HepG2 (cell line): Measurements from ENCODE around the gene MAML1. TPM values are rescaled to one million over a fixed set of nuclear protein-coding genes. Genes with fewer than 3 reads are reported as not detected.

Experiments
- ATAC-seq: fragments of 200-7000 bp; cut with Tn5 transposase; 3 replicates; pipeline ENCODE4 v1.9.1; 2020; ENCODE audit warnings: mild to moderate bottlenecking, moderate library complexity
- BruUV-seq: library from RNA; stranded (reverse); fragments of 400-500 nt; replicated peaks from 2 replicates; lab custom pipeline; 2021; lab: Mats Ljungman, UMichigan
- CTCF ChIA-PET: fragments of 300-600 bp; formaldehyde crosslinking; extraction: SDS; loops from one replicate; lab custom pipeline; 2021; ENCODE audit warnings: low total read pairs, inconsistent platforms, low intra/inter-chr PET ratio; lab: Yijun Ruan, JAX
- POLR2A ChIA-PET: fragments of 350-600 bp; sonication (Branson Sonifier 250); formaldehyde crosslinking; loops from one replicate; lab custom pipeline; 2020; ENCODE audit warnings: antibody characterized with exemption, inconsistent platforms; lab: Yijun Ruan, JAX
- DNase-seq: peaks from one replicate; pipeline ENCODE4 v3.0.0-alpha.2; 2015; ENCODE audit warnings: low spot score
- FAIRE-seq: peaks from 3 replicates; lab custom pipeline; 2011; peaks lifted over from hg19 to GRCh38; lab: Jason Lieb, UNC
- H2AFZ ChIP-seq: one replicate; pipeline ENCODE4 v1.6.1; 2011; ENCODE audit warnings: low read length, inconsistent platforms
- H3K27ac ChIP-seq: fragments of 300-600 bp; 3 replicates; pipeline ENCODE4 v1.8.0; 2011; ENCODE audit warnings: mixed run types, mild to moderate bottlenecking, mixed read lengths, low read length, inconsistent platforms; ENCODE audit not compliant: insufficient read depth; ENCODE audit errors: extremely low read length
- H3K27me3 ChIP-seq, 2 experiments: fragments of 200-600 bp in 1 of 2; 2 replicates in 1 of 2; 3 replicates in 1 of 2; pipeline versions ENCODE4 v1.6.0 to v1.8.0; 2011; ENCODE audit warnings: low read length in 2 of 2, mild to moderate bottlenecking in 2 of 2, moderate library complexity in 2 of 2, inconsistent platforms in 1 of 2; ENCODE audit not compliant: insufficient read depth in 2 of 2, control insufficient read depth in 1 of 2
- H3K36me3 ChIP-seq, 2 experiments: fragments of 200-600 bp in 1 of 2; replicated peaks in 1 of 2; 2 replicates in 1 of 2; 3 replicates in 1 of 2; pipeline versions ENCODE4 v1.5.1 to v1.8.0; 2011; ENCODE audit warnings: low read length in 2 of 2, inconsistent platforms in 1 of 2; ENCODE audit not compliant: insufficient read depth in 2 of 2, control insufficient read depth in 1 of 2
- H3K4me1 ChIP-seq: 2 replicates; pipeline ENCODE4 v1.5.1; 2012; ENCODE audit warnings: low read length, inconsistent platforms; ENCODE audit not compliant: insufficient read depth
- H3K4me2 ChIP-seq: 2 replicates; pipeline ENCODE4 v1.6.0; 2011; ENCODE audit warnings: low read depth, low read length, inconsistent platforms
- H3K4me3 ChIP-seq, 3 experiments: fragments of 200-600 bp in 1 of 3; sonication (generic), shearing (Covaris generic) in 1 of 3; replicated peaks in 1 of 3; 2 replicates each; pipeline ENCODE4 v1.5.1; 2011 to 2016; ENCODE audit warnings: low read length in 3 of 3, inconsistent platforms in 2 of 3, low read depth in 2 of 3, mild to moderate bottlenecking in 2 of 3, control low read depth in 1 of 3, mixed read lengths in 1 of 3; ENCODE audit not compliant: insufficient read depth in 1 of 3
- H3K79me2 ChIP-seq: one replicate; pipeline ENCODE4 v1.6.1; 2011; ENCODE audit warnings: low read length, inconsistent platforms; ENCODE audit not compliant: insufficient read depth
- H3K9ac ChIP-seq: 2 replicates; pipeline ENCODE4 v1.6.0; 2011; ENCODE audit warnings: mild to moderate bottlenecking, low read depth, low read length, inconsistent platforms; ENCODE audit not compliant: insufficient read depth
- H3K9me3 ChIP-seq: 2 replicates; pipeline ENCODE4 v1.5.1; 2012; ENCODE audit warnings: mild to moderate bottlenecking, low read length
- H4K20me1 ChIP-seq: 2 replicates; pipeline ENCODE4 v1.6.0; 2011; ENCODE audit warnings: inconsistent platforms, mild to moderate bottlenecking, low read length, moderate library complexity; ENCODE audit not compliant: insufficient read depth
- CREB1 ChIP-seq, 2 experiments: fragments of 450-650 bp in 1 of 2; IDR thresholded peaks; 2 replicates each; pipeline ENCODE4 v1.6.1; 2016 to 2017; ENCODE audit warnings: control low read depth in 1 of 2, mild to moderate bottlenecking in 1 of 2, missing compliant biosample characterization in 1 of 2, missing genetic modification characterization in 1 of 2
- CTCF ChIP-seq: sonication (generic); formaldehyde crosslinking; IDR thresholded peaks from 2 replicates; pipeline ENCODE4 v1.5.0; 2020; ENCODE audit warnings: mild to moderate bottlenecking, missing genetic modification reagents, moderate library complexity
- ELF3 ChIP-seq: IDR thresholded peaks from 2 replicates; pipeline ENCODE4 v1.6.1; 2016; ENCODE audit warnings: missing genetic modification reagents, missing compliant biosample characterization
- GMEB1 ChIP-seq: sonication (generic); formaldehyde crosslinking; IDR thresholded peaks from 2 replicates; pipeline ENCODE4 v1.5.1; 2020; ENCODE audit warnings: missing genetic modification reagents, mild to moderate bottlenecking, borderline replicate concordance
- HDAC1 ChIP-seq: sonication (generic); formaldehyde crosslinking; IDR thresholded peaks from 2 replicates; pipeline ENCODE4 v1.5.1; 2020; ENCODE audit warnings: mild to moderate bottlenecking, missing genetic modification reagents
- HMGXB4 ChIP-seq, 2 experiments: sonication (generic) in 1 of 2; formaldehyde crosslinking in 1 of 2; IDR thresholded peaks; 2 replicates each; pipeline versions ENCODE4 v1.4.0 to v1.6.1; 2018 to 2020; ENCODE audit warnings: missing genetic modification reagents in 2 of 2, borderline replicate concordance in 1 of 2, low read depth in 1 of 2, mild to moderate bottlenecking in 1 of 2, missing biosample characterization in 1 of 2
- PPARG ChIP-seq: conservative IDR thresholded peaks from 2 replicates; pipeline ENCODE4 v1.6.1; 2016; ENCODE audit warnings: missing biosample characterization, missing genetic modification reagents
- SAP130 ChIP-seq: IDR thresholded peaks from 2 replicates; pipeline ENCODE4 v1.6.1; 2016; ENCODE audit warnings: low read depth
- STAG1 ChIP-seq: sonication (generic); formaldehyde crosslinking; IDR thresholded peaks from 2 replicates; pipeline ENCODE4 v1.4.0; 2020; ENCODE audit warnings: missing genetic modification reagents
- TFAP4 ChIP-seq: sonication (generic); IDR thresholded peaks from 2 replicates; pipeline ENCODE4 v1.6.1; 2016; ENCODE audit warnings: low read depth, borderline replicate concordance
- TOE1 ChIP-seq: sonication (generic); formaldehyde crosslinking; IDR thresholded peaks from 2 replicates; pipeline ENCODE4 v1.4.0; 2020; ENCODE audit warnings: mild to moderate bottlenecking, missing genetic modification reagents
- XRCC5 ChIP-seq: fragments of 200-400 bp; formaldehyde crosslinking; optimal IDR thresholded peaks from 2 replicates; pipeline ENCODE3; 2017; ENCODE audit warnings: mild to moderate bottlenecking, low read length
- ZNF264 ChIP-seq: sonication (generic); formaldehyde crosslinking; IDR thresholded peaks from 2 replicates; pipeline ENCODE4 v1.4.0; 2020; ENCODE audit warnings: missing genetic modification reagents
- ZNF362 ChIP-seq: sonication (generic); formaldehyde crosslinking; IDR thresholded peaks from 2 replicates; pipeline ENCODE4 v1.4.0; 2020; ENCODE audit warnings: missing genetic modification reagents, mild to moderate bottlenecking, borderline replicate concordance
- WGBS: methylation state at CpG from one replicate; pipeline ENCODE4 v1.1.6; 2017; ENCODE audit warnings: low lambda C conversion rate; 5-methylcytosine and 5-hydroxymethylcytosine counted together
- in situ Hi-C: cut with HindIII; loops from 2 replicates; pipeline ENCODE4 v1.10.0; 2017; ENCODE audit warnings: low pct_unique_long_range_greater_than_20kb; ENCODE audit not compliant: extremely low pct_ligation_motif_present
- intact Hi-C: fragments of 100-400 bp; cut with micrococcal nuclease; formaldehyde crosslinking; loops from one replicate; pipeline ENCODE4 v1.10.0; 2022; ENCODE audit not compliant: unreplicated experiment
- polyA plus RNA-seq, 8 experiments: library from polyadenylated mRNA; depleted of rRNA in 3 of 8; stranded (reverse) in 7 of 8; unstranded in 1 of 8; fragments of >200 nt; fragmentation: Illumina TruSeq in 4 of 8; extraction: Trizol in 4 of 8; gene quantifications; 2 replicates each; pipeline versions ENCODE4 v1.2.1 to v1.2.3, GENCODE V29; 2011 to 2016; ENCODE audit warnings: low read depth in 4 of 8, missing spikeins in 1 of 8, mixed read lengths in 1 of 8; ENCODE audit not compliant: insufficient read depth in 1 of 8
- total RNA-seq, 5 experiments: library from RNA; depleted of rRNA; stranded (reverse); fragments of >200 nt; fragmentation: Illumina TruSeq; extraction: Trizol; gene quantifications; 2 replicates each; pipeline ENCODE4 v1.2.3, GENCODE V29; 2016; ENCODE audit warnings: low read depth in 1 of 5

The MAML1 gene
- total and polyA plus RNA-seq, 2 of the 13 experiments (the other 11 are each of a cell fraction or from before 2014, with no cell fraction given): 10.0 to 10.8 TPM

GRCh38 chr5:179763215-179763945 is 30.8 kb downstream of the MAML1 start:
- Histone ChIP-seq H3K4me2 (no peak overlapping the region), H4K20me1 (peaks cover 29% of the 10 kb centered on the region)
- 48% methylated on average over 10 of the region's 10 CpGs for WGBS
- TF ChIP-seq GMEB1 (CRISPR knock-in tag) (0 out of 2 replicates have a peak, but pooled peaks have one; percentile 19), CREB1 (IDR thresholded peaks at IDR 0.05) (no peak), CREB1 (CRISPR knock-in tag; IDR thresholded peaks at IDR 0.05) (0 out of 2 replicates have a peak, but pooled peaks have one; percentile 41), TOE1 (no peak), ZNF264 (no peak), SAP130 (CRISPR knock-in tag) (peak; percentile 61), ZNF362 (CRISPR knock-in tag) (peak; percentile 37; the same call in 1 of the 2 replicates), HMGXB4 (CRISPR knock-in tag; IDR thresholded peaks at IDR 0.05; ENCODE audit: borderline replicate concordance in 1 of 2, low read depth in 1 of 2) (0 out of 4 replicates have a peak, but pooled peaks of 1 of the 2 experiments have one; percentile 18), STAG1 (CRISPR knock-in tag) (peak; percentile 74), PPARG (peak; percentile 22; the same call in 1 of the 2 replicates), CTCF (CRISPR knock-in tag) (peak; percentile 80), ELF3 (peak; percentile 31; the same call in 1 of the 2 replicates), XRCC5 (peak; percentile 41), HDAC1 (0 out of 2 replicates have a peak, but pooled peaks have one; percentile 23), TFAP4 (peak; percentile 24; the same call in 1 of the 2 replicates)

More at GRCh38 chr5:179763215-179763945, 30.8 kb downstream of the MAML1 start:
- FAIRE-seq (peak; percentile 98), DNase-seq (peak; percentile 77), ATAC-seq (peak; percentile 82)
- Histone ChIP-seq H3K27ac (no peak overlapping the region), H3K27me3 (no peaks in the 10 kb centered on the region), H2AFZ (no peak overlapping the region), H3K36me3 (peaks cover 16 to 39% of the 10 kb centered on the region in 2 experiments), H3K9ac (no peak overlapping the region), H3K4me3 (no peak overlapping the region), H3K4me1 (peaks cover 27% of the 10 kb centered on the region), H3K79me2 (peaks cover 58% of the 10 kb centered on the region), H3K9me3 (no peaks in the 10 kb centered on the region)
- CTCF ChIA-PET: interaction anchor here (0.8 to 1.9 kb wide), 2 partner anchors 32 to 62 kb away, joined by 3 to 11 read pairs; no protein-coding TSS in a partner anchor
- POLR2A ChIA-PET: interaction anchor here (1.0 to 2.6 kb wide), 8 partner anchors 9 to 140 kb away, joined by 3 to 11 read pairs (median 5); partner anchors contain the start of genes HNRNPH1 and MAML1
- in situ Hi-C loops: loop anchor here (25.0 kb wide), 1 partner anchor 324 kb away; no protein-coding TSS in a partner anchor
- intact Hi-C loops: loop anchor here (1.0 to 10.0 kb wide), 4 partner anchors 33 to 327 kb away; partner anchors contain the start of gene TBC1D9B
- no TSS peak for BruUV-seq
